Vagina (tissue), 2 donors: ENCODE measurements around the gene PKM.

Experiments used
- POLR2A ChIP-seq, 2 donors: fragments of 450-650 bp; IDR thresholded peaks; one replicate each; pipeline ENCODE4 v1.6.1; 2017; ENCODE audit warnings: antibody characterized with exemption in 2 of 2, mild to moderate bottlenecking in 2 of 2, moderate library complexity in 2 of 2
- TF ChIP-seq, protein P1 (sequence below), 3 experiments: fragments of 450-650 bp in 2 of 3; fragments of 200-600 bp in 1 of 3; sonication (generic) in 1 of 3; IDR thresholded peaks; one replicate each; pipeline ENCODE4 v1.5.1; 2017 to 2019; ENCODE audit warnings: antibody characterized with exemption in 3 of 3, mild to moderate bottlenecking in 2 of 3, moderate library complexity in 2 of 3

DNA sequence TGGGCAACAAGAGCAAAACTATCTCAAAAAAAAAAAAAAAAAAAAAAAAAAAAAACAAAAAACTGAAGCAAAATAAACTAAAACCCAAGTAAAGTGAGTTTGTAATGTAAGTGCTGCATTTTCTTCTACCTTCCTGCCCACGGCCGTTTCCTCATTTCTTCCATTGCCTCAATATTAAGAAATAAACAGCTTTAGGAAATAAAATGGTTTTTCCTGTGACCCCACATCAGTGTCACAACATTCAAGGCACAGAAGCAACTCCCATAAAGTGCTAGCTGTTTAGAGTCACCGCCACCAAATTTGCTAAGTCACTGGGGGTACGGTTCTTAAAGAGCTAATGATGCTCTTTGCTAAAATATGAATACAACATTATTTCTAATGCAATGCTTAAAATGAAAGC is 3.3 kb downstream of the PKM start:
- TF ChIP-seq, protein P1, sequence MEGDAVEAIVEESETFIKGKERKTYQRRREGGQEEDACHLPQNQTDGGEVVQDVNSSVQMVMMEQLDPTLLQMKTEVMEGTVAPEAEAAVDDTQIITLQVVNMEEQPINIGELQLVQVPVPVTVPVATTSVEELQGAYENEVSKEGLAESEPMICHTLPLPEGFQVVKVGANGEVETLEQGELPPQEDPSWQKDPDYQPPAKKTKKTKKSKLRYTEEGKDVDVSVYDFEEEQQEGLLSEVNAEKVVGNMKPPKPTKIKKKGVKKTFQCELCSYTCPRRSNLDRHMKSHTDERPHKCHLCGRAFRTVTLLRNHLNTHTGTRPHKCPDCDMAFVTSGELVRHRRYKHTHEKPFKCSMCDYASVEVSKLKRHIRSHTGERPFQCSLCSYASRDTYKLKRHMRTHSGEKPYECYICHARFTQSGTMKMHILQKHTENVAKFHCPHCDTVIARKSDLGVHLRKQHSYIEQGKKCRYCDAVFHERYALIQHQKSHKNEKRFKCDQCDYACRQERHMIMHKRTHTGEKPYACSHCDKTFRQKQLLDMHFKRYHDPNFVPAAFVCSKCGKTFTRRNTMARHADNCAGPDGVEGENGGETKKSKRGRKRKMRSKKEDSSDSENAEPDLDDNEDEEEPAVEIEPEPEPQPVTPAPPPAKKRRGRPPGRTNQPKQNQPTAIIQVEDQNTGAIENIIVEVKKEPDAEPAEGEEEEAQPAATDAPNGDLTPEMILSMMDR (IDR thresholded peaks at IDR 0.05), result no peak
- TF ChIP-seq POLR2A (IDR thresholded peaks at IDR 0.05), result no peak
